Astrocyte of the cerebellum (primary cell): ENCODE results near the gene RFPL3.
"Not testable (repeated sequence)": the region's sequence is repeated elsewhere in the genome, so short reads cannot be mapped to it uniquely, and the experiment has no call there.

Source experiments
- DNase-seq: peaks from one replicate; pipeline ENCODE4 v3.0.0-alpha.2; 2011; ENCODE audit warnings: low read depth
- H3K4me3 ChIP-seq: 2 replicates; pipeline ENCODE4 v1.5.1; 2011; ENCODE audit warnings: mild to moderate bottlenecking, low read depth, low read length, moderate library complexity
- CTCF ChIP-seq: IDR thresholded peaks from 2 replicates; pipeline ENCODE4 v1.5.1; 2012; ENCODE audit warnings: low read length, low read depth, moderate library complexity, mild to moderate bottlenecking; ENCODE audit errors: missing control alignments
- in situ Hi-C: cut with HindIII; loops from 2 replicates; pipeline ENCODE4 v1.10.0; 2017; ENCODE audit warnings: low sequenced_read_pairs

Gene RFPL3

GRCh38 chr22:32352681-32353080 lies 5.0 kb upstream of the RFPL3 start:
- no peak for DNase-seq
- H3K4me3 ChIP-seq = no peak overlapping the region
- TF ChIP-seq CTCF = no peak
- in situ Hi-C loops = no loop called here

- H3K4me3 ChIP-seq = no peak overlapping the region
- in situ Hi-C loops = no loop called here
- TF ChIP-seq CTCF = no peak
- no peak for DNase-seq
Observed at GRCh38 chr22:32353292-32353691, 4.4 kb upstream of the RFPL3 start.

GRCh38 chr22:32353840-32354239 lies 3.8 kb upstream of the RFPL3 start:
- no peak overlapping the region for H3K4me3 ChIP-seq
- TF ChIP-seq CTCF = no peak
- no peak for DNase-seq
- in situ Hi-C loops = no loop called here

- in situ Hi-C loops = no loop called here
- no peak overlapping the region for H3K4me3 ChIP-seq
- no peak for TF ChIP-seq CTCF
- DNase-seq = peak; percentile 27
Observed at GRCh38 chr22:32354360-32355351, 3.0 kb upstream of the RFPL3 start.

GRCh38 chr22:32355760-32356159 lies 1.9 kb upstream of the RFPL3 start:
- TF ChIP-seq CTCF = peak; percentile 8
- no peak for DNase-seq
- no peak overlapping the region for H3K4me3 ChIP-seq
- in situ Hi-C loops = no loop called here

- DNase-seq, in situ Hi-C loops, H3K4me3 ChIP-seq: not testable (repeated sequence)
Observed at GRCh38 chr22:32360096-32360495, 2.4 kb downstream of the RFPL3 start.

GRCh38 chr22:32361257-32361656 lies 3.6 kb downstream of the RFPL3 start:
- H3K4me3 ChIP-seq = no peak overlapping the region
- TF ChIP-seq CTCF = no peak
- DNase-seq = no peak
- in situ Hi-C loops = no loop called here
